NT2/D1 (cell line): ENCODE measurements around the gene CDK19.

Experiments used
- SUZ12 ChIP-seq: IDR thresholded peaks from 2 replicates; pipeline ENCODE4 v1.6.1; 2011; ENCODE audit not compliant: insufficient read length, insufficient read depth; ENCODE audit errors: extremely low read depth
- YY1 ChIP-seq: IDR thresholded peaks from 2 replicates; pipeline ENCODE4 v1.6.1; 2011; ENCODE audit not compliant: insufficient read length, insufficient read depth
- ZNF274 ChIP-seq: IDR thresholded peaks from 2 replicates; pipeline ENCODE4 v1.6.1; 2011; ENCODE audit warnings: mild to moderate bottlenecking, low read depth, low read length

DNA sequence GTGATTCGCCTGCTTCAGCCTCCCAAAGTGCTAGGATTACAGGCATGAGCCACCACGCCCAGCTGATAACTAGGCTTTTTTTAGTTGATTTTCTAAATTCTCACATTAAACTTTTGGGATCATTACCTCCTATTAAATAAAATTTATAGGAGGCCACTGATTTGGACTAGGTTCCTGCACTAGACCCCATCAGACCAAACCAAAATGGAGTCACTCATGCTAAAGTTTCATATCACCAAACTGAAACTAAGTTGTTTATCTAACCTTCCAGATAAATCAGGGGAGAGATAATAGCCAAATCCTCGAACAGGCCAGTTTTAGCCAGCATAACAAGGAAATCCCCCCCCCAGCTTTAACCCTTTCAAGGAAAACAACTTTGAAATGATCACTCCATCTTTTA lies 240.5 kb downstream of the CDK19 start:
- no peak for TF ChIP-seq YY1
- no peak for TF ChIP-seq ZNF274
- TF ChIP-seq SUZ12, result no peak
